ENCODE results near the gene SLIT3. TPM values are rescaled to one million over a fixed set of nuclear protein-coding genes. Genes with fewer than 3 reads are reported as not detected.

Gene SLIT3
- total RNA-seq, 1 experiment from 2014 or later = 0.10 TPM

- H3K4me1 ChIP-seq (ENCODE audit: control insufficient read depth in 1 of 2, insufficient read depth in 2 of 2, low read length in 2 of 2) = no peaks in the 10 kb centered on the region
- no TSS peak for BruUV-seq (replicated peaks)
- intact Hi-C loops (cut with micrococcal nuclease) = no loop called here
- no peak overlapping the region for H3K4me3 ChIP-seq (replicated peaks in 1 of 2; ENCODE audit: low read depth in 1 of 2, low read length in 2 of 2)
- no peaks in the 10 kb centered on the region for H3K36me3 ChIP-seq (ENCODE audit: control insufficient read depth in 1 of 2, insufficient read depth in 2 of 2, low read length in 2 of 2)
- ChIA-PET POLR2A (no interaction called here), CTCF (no interaction called here), RAD21 (ENCODE audit: low non-redundant PET in 1 of 2, low total read pairs in 2 of 2, uncharacterized antibody in 2 of 2, unreplicated experiment in 2 of 2) (no interaction called here)
- H2AFZ ChIP-seq (ENCODE audit: low read depth, low read length, poor library complexity, severe bottlenecking) = no peak overlapping the region
- H3K9me3 ChIP-seq (ENCODE audit: control insufficient read depth in 1 of 2, insufficient read depth in 1 of 2, low read depth in 1 of 2, low read length in 2 of 2) = no peaks in the 10 kb centered on the region
- ATAC-seq (no peak), DNase-seq (ENCODE audit: low read depth, low spot score) (no peak)
- TF ChIP-seq RAD21 (IDR thresholded peaks at IDR 0.05; ENCODE audit: low read depth) (no peak), POLR2AphosphoS5 (IDR thresholded peaks at IDR 0.05; ENCODE audit: low read depth, low read length) (no peak)
- peaks cover 8% of the 10 kb centered on the region; the same call in 1 of the 2 replicates for H3K27me3 ChIP-seq (ENCODE audit: insufficient read depth, low read length)
- no peaks in the 10 kb centered on the region for H3K9me2 ChIP-seq (ENCODE audit: insufficient read depth)
- no peak overlapping the region for H3K27ac ChIP-seq (ENCODE audit: low read depth, low read length)
- no peak overlapping the region for H3K9ac ChIP-seq (ENCODE audit: low read length)
- H4K20me1 ChIP-seq (ENCODE audit: insufficient read depth) = no peaks in the 10 kb centered on the region
- no peaks in the 10 kb centered on the region for H3K79me2 ChIP-seq (ENCODE audit: insufficient read depth, low read length)
- no peak overlapping the region for H3K4me2 ChIP-seq (ENCODE audit: low read length)
Observed at GRCh38 chr5:169200125-169200778, 100.7 kb downstream of the SLIT3 start.

- TF ChIP-seq CBX3 (IDR thresholded peaks at IDR 0.05; ENCODE audit: low read depth) (no peak), CTCF (IDR thresholded peaks at IDR 0.05 in 2 of 3, conservative IDR thresholded peaks at IDR 0.05 in 1 of 3; ENCODE audit: borderline replicate concordance in 1 of 3, insufficient read depth in 1 of 3, low read depth in 2 of 3, low read length in 2 of 3) (peak in 1 of 3 experiments; percentile 10; a peak in 1 of 6 replicates), RAD21 (IDR thresholded peaks at IDR 0.05; ENCODE audit: low read depth) (peak; percentile 43; the same call in 1 of the 2 replicates), EZH2 (IDR thresholded peaks at IDR 0.05) (no peak)
- Histone ChIP-seq H4K20me1 (ENCODE audit: insufficient read depth) (no peaks in the 10 kb centered on the region), H3K27ac (ENCODE audit: low read depth, low read length) (no peak overlapping the region), H3K9me3 (ENCODE audit: control insufficient read depth in 1 of 2, insufficient read depth in 1 of 2, low read depth in 1 of 2, low read length in 2 of 2) (no peaks in the 10 kb centered on the region), H3K9ac (ENCODE audit: low read length) (no peak overlapping the region), H3K4me3 (replicated peaks in 1 of 2; ENCODE audit: low read depth in 1 of 2, low read length in 2 of 2) (no peak overlapping the region), H2AFZ (ENCODE audit: low read depth, low read length, poor library complexity, severe bottlenecking) (no peak overlapping the region), H3K4me1 (ENCODE audit: control insufficient read depth in 1 of 2, insufficient read depth in 2 of 2, low read length in 2 of 2) (no peaks in the 10 kb centered on the region), H3K36me3 (ENCODE audit: control insufficient read depth in 1 of 2, insufficient read depth in 2 of 2, low read length in 2 of 2) (no peaks in the 10 kb centered on the region), H3K27me3 (ENCODE audit: insufficient read depth, low read length) (peaks cover 15% of the 10 kb centered on the region), H3K4me2 (ENCODE audit: low read length) (no peak overlapping the region), H3K9me2 (ENCODE audit: insufficient read depth) (no peaks in the 10 kb centered on the region), H3K79me2 (ENCODE audit: insufficient read depth, low read length) (no peaks in the 10 kb centered on the region)
- ChIA-PET POLR2A (no interaction called here), CTCF (interaction anchor here (1.4 kb wide), 1 partner anchor 210 kb away, joined by 6 read pairs; no protein-coding TSS in a partner anchor), RAD21 (ENCODE audit: low non-redundant PET in 1 of 2, low total read pairs in 2 of 2, uncharacterized antibody in 2 of 2, unreplicated experiment in 2 of 2) (no interaction called here)
- ATAC-seq = no peak
- no peak for DNase-seq (ENCODE audit: low read depth, low spot score)
- intact Hi-C loops (cut with micrococcal nuclease) = loop anchor here (5.0 kb wide), 1 partner anchor 210 kb away; no protein-coding TSS in a partner anchor
- no TSS peak for BruUV-seq (replicated peaks)
Observed at GRCh38 chr5:169197343-169197742, 103.6 kb downstream of the SLIT3 start.

Data from HCT116 (cell line).